OCI-LY1 (cell line): ENCODE data around the gene MARF1.

Source experiments
- H2AFZ ChIP-seq: fragments of 200-600 bp; sonication (generic), shearing (Covaris generic); 2 replicates; pipeline ENCODE4 v1.6.0; 2014; ENCODE audit warnings: antibody characterized with exemption, mild to moderate bottlenecking, low read length
- H3F3A ChIP-seq: fragments of 200-600 bp; sonication (generic), shearing (Covaris generic); 2 replicates; pipeline ENCODE4 v1.6.0; 2014; ENCODE audit warnings: mild to moderate bottlenecking, antibody characterized with exemption, low read length, moderate library complexity; ENCODE audit not compliant: insufficient read depth
- H3K27ac ChIP-seq: fragments of 200-600 bp; sonication (generic); 2 replicates; pipeline ENCODE4 v1.5.1; 2014; ENCODE audit warnings: low read length, mixed run types, mild to moderate bottlenecking, low read depth; ENCODE audit not compliant: poor library complexity, severe bottlenecking
- H3K27me3 ChIP-seq: fragments of 200-600 bp; sonication (generic); 2 replicates; pipeline ENCODE4 v1.6.0; 2014; ENCODE audit warnings: antibody characterized with exemption, mild to moderate bottlenecking, low read length, moderate library complexity; ENCODE audit not compliant: insufficient read depth
- H3K36me3 ChIP-seq: fragments of 200-600 bp; sonication (generic); 2 replicates; pipeline ENCODE4 v1.6.1; 2014; ENCODE audit warnings: mild to moderate bottlenecking, antibody characterized with exemption, low read length, moderate library complexity, mixed read lengths; ENCODE audit not compliant: insufficient read depth
- H3K4me1 ChIP-seq: fragments of 200-600 bp; sonication (generic); 2 replicates; pipeline ENCODE4 v1.5.1; 2014; ENCODE audit warnings: mild to moderate bottlenecking, low read length, moderate library complexity; ENCODE audit not compliant: insufficient read depth, severe bottlenecking
- H3K4me2 ChIP-seq: fragments of 200-600 bp; sonication (generic), shearing (Covaris generic); 2 replicates; pipeline ENCODE4 v1.6.1; 2014; ENCODE audit warnings: low read length
- H3K4me3 ChIP-seq: fragments of 200-600 bp; sonication (generic); 2 replicates; pipeline ENCODE4 v1.5.1; 2014; ENCODE audit warnings: low read length, low read depth, mild to moderate bottlenecking, mixed read lengths; ENCODE audit not compliant: poor library complexity, severe bottlenecking
- H3K79me2 ChIP-seq: fragments of 200-600 bp; shearing (Covaris generic); 2 replicates; pipeline ENCODE4 v1.6.1; 2016; ENCODE audit warnings: mixed run types, low read length, mixed read lengths; ENCODE audit not compliant: insufficient read depth
- H3K9ac ChIP-seq: fragments of 200-600 bp; sonication (generic), shearing (Covaris generic); 2 replicates; pipeline ENCODE4 v1.6.1; 2014; ENCODE audit warnings: mild to moderate bottlenecking, low read length, mixed read lengths
- H3K9me2 ChIP-seq: fragments of 200-600 bp; sonication (generic), shearing (Covaris generic); 2 replicates; pipeline ENCODE4 v1.6.1; 2014; ENCODE audit warnings: low read depth, mild to moderate bottlenecking, low read length, mixed read lengths
- H3K9me3 ChIP-seq: fragments of 200-600 bp; shearing (Covaris generic); 2 replicates; pipeline ENCODE4 v1.6.1; 2014; ENCODE audit warnings: low read length, mixed read lengths
- H4K20me1 ChIP-seq: fragments of 200-600 bp; sonication (generic), shearing (Covaris generic); 2 replicates; pipeline ENCODE4 v1.6.0; 2016; ENCODE audit warnings: mild to moderate bottlenecking, low read length; ENCODE audit not compliant: insufficient read depth
- CTCF ChIP-seq: fragments of 200-600 bp; sonication (generic), shearing (Covaris generic); IDR thresholded peaks from 2 replicates; pipeline ENCODE4 v1.5.1; 2017; ENCODE audit warnings: mild to moderate bottlenecking, antibody characterized with exemption, low read length, moderate library complexity, mixed read lengths
- EZH2 ChIP-seq: fragments of 200-600 bp; sonication (generic), shearing (Covaris generic); IDR thresholded peaks from 2 replicates; pipeline ENCODE4 v1.8.0; 2017; ENCODE audit warnings: borderline replicate concordance, mixed run types, mild to moderate bottlenecking, antibody characterized with exemption, low read length, moderate library complexity, mixed read lengths

MARF1 gene

GRCh38 chr16:15613676-15614075 lies 29.3 kb downstream of the MARF1 start:
- Histone ChIP-seq H3K4me2 (no peak overlapping the region), H3K9me3 (no peaks in the 10 kb centered on the region), H3K27me3 (no peaks in the 10 kb centered on the region), H3K79me2 (no peaks in the 10 kb centered on the region), H3K4me1 (no peaks in the 10 kb centered on the region), H2AFZ (no peak overlapping the region), H3K4me3 (no peak overlapping the region), H3F3A (no peaks in the 10 kb centered on the region), H4K20me1 (no peaks in the 10 kb centered on the region), H3K9me2 (no peaks in the 10 kb centered on the region), H3K9ac (no peak overlapping the region), H3K27ac (no peak overlapping the region), H3K36me3 (peaks cover 87% of the 10 kb centered on the region)
- TF ChIP-seq CTCF, result no peak

- peaks cover 87% of the 10 kb centered on the region for H3K36me3 ChIP-seq
- no peaks in the 10 kb centered on the region for H3K27me3 ChIP-seq
- no peaks in the 10 kb centered on the region for H3K9me3 ChIP-seq
- H3K4me3 ChIP-seq, result no peak overlapping the region
- no peak overlapping the region for H3K4me2 ChIP-seq
- H3K79me2 ChIP-seq, result no peaks in the 10 kb centered on the region
- no peaks in the 10 kb centered on the region for H4K20me1 ChIP-seq
- no peaks in the 10 kb centered on the region for H3K4me1 ChIP-seq
- H3K9ac ChIP-seq, result no peak overlapping the region
- H2AFZ ChIP-seq, result no peak overlapping the region
- H3K27ac ChIP-seq, result no peak overlapping the region
- no peaks in the 10 kb centered on the region for H3K9me2 ChIP-seq
- no peaks in the 10 kb centered on the region for H3F3A ChIP-seq
- TF ChIP-seq EZH2 (no peak), CTCF (no peak)
Measured at GRCh38 chr16:15611610-15612009, 31.3 kb downstream of the MARF1 start.

GRCh38 chr16:15610369-15610871 lies 32.5 kb downstream of the MARF1 start:
- Histone ChIP-seq H3K79me2 (no peaks in the 10 kb centered on the region), H3K9me3 (no peaks in the 10 kb centered on the region), H3F3A (no peaks in the 10 kb centered on the region), H3K36me3 (peaks cover 87% of the 10 kb centered on the region), H3K27me3 (no peaks in the 10 kb centered on the region), H4K20me1 (no peaks in the 10 kb centered on the region), H3K9ac (no peak overlapping the region), H3K4me2 (no peak overlapping the region), H3K4me3 (no peak overlapping the region), H2AFZ (no peak overlapping the region), H3K9me2 (no peaks in the 10 kb centered on the region), H3K27ac (no peak overlapping the region), H3K4me1 (no peaks in the 10 kb centered on the region)
- TF ChIP-seq EZH2 (no peak), CTCF (no peak)
